ENCODE results near the gene DENND10.

DNA sequence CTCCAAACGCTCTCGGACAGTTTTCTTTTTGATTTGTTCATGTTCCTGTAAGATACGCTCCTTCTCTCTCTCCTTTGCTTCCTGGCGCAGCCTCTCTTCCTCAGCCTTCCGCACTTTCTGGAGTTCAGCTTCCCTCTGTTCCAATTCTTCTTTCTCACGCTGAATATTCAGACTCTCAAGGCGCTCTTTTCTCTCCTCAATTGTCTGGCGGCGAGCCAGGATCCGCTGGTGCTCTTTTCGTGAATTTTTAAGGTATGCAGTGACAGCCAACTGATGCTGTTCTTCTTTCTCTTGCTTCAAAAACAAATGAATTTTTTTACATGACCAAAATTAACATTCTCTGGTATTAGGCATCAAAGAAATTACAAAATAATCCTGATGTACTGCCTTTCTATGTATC is 45.9 kb upstream of the DENND10 start:
- TF ChIP-seq, protein P1, sequence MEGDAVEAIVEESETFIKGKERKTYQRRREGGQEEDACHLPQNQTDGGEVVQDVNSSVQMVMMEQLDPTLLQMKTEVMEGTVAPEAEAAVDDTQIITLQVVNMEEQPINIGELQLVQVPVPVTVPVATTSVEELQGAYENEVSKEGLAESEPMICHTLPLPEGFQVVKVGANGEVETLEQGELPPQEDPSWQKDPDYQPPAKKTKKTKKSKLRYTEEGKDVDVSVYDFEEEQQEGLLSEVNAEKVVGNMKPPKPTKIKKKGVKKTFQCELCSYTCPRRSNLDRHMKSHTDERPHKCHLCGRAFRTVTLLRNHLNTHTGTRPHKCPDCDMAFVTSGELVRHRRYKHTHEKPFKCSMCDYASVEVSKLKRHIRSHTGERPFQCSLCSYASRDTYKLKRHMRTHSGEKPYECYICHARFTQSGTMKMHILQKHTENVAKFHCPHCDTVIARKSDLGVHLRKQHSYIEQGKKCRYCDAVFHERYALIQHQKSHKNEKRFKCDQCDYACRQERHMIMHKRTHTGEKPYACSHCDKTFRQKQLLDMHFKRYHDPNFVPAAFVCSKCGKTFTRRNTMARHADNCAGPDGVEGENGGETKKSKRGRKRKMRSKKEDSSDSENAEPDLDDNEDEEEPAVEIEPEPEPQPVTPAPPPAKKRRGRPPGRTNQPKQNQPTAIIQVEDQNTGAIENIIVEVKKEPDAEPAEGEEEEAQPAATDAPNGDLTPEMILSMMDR (IDR thresholded peaks at IDR 0.05; ENCODE audit: poor library complexity), result no peak
- no peak for TF ChIP-seq EZH2 (IDR thresholded peaks at IDR 0.05; ENCODE audit: borderline replicate concordance)

Data from hepatocyte (in vitro differentiated cells).